Sigmoid colon (tissue), 4 donors: ENCODE results near the gene LILRB4.

Experiments
- EP300 ChIP-seq, 4 donors: sonication (generic); formaldehyde crosslinking; IDR thresholded peaks; one replicate each; pipeline ENCODE4 v1.6.1; 2017; ENCODE audit warnings: antibody characterized with exemption in 4 of 4
- TF ChIP-seq, protein P1 (sequence below), 4 experiments: fragments of 450-650 bp in 3 of 4; fragments of 200-600 bp in 1 of 4; IDR thresholded peaks; one replicate each; pipeline ENCODE4 v1.5.1; 2016 to 2019; ENCODE audit warnings: antibody characterized with exemption in 4 of 4, mild to moderate bottlenecking in 3 of 4, moderate library complexity in 2 of 4

DNA sequence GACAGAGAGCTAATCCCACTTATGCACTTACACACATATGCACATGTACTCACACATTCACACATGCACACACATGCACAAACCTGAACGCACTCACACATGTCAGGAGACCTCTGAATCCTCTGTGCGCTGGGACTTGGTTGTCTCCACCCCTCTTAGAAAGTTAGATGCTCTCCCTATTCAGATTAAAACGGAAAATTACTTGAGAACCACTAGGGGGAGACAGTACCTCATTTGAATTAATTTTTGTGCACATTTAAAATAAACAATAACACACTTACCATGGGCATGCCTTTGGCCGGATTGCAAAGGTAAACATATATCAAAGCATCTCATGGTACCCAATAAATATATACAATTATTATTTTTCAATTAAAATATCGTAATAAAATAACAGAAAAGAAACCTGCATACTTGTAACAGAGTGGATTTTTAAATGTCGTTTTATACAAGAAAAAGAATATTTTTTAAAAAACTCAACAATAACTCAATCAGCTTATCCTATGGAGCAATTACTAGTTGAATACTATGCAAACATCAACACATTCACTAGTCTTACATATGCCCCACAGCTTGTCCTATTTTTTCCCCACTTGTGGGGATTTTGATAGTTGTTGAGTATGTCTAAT, 9.5 kb upstream of the LILRB4 start:
- TF ChIP-seq, protein P1, sequence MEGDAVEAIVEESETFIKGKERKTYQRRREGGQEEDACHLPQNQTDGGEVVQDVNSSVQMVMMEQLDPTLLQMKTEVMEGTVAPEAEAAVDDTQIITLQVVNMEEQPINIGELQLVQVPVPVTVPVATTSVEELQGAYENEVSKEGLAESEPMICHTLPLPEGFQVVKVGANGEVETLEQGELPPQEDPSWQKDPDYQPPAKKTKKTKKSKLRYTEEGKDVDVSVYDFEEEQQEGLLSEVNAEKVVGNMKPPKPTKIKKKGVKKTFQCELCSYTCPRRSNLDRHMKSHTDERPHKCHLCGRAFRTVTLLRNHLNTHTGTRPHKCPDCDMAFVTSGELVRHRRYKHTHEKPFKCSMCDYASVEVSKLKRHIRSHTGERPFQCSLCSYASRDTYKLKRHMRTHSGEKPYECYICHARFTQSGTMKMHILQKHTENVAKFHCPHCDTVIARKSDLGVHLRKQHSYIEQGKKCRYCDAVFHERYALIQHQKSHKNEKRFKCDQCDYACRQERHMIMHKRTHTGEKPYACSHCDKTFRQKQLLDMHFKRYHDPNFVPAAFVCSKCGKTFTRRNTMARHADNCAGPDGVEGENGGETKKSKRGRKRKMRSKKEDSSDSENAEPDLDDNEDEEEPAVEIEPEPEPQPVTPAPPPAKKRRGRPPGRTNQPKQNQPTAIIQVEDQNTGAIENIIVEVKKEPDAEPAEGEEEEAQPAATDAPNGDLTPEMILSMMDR (IDR thresholded peaks at IDR 0.05) = peak in 2 of 4 experiments; percentile 27 to 45
- no peak for TF ChIP-seq EP300 (IDR thresholded peaks at IDR 0.05)
